HG03469 (cell line): ENCODE measurements around the gene MAPKAP1.

Source experiments
- ATAC-seq: cut with Tn5 transposase; IDR thresholded peaks from one replicate; pipeline ENCODE4 v1.9.1; 2021; ENCODE audit warnings: mild to moderate bottlenecking, moderate library complexity, moderate number of reproducible peaks; ENCODE audit not compliant: unreplicated experiment

The MAPKAP1 gene

GRCh38 chr9:125438506-125439433, 268.2 kb downstream of the MAPKAP1 start:
- ATAC-seq, result no peak

- ATAC-seq, result no peak
Measured at GRCh38 chr9:125437771-125438221, 269.2 kb downstream of the MAPKAP1 start.

GRCh38 chr9:125436613-125437443, 270.2 kb downstream of the MAPKAP1 start:
- no peak for ATAC-seq

GRCh38 chr9:125435776-125436612, 271.0 kb downstream of the MAPKAP1 start:
- ATAC-seq, result no peak

GRCh38 chr9:125434986-125435775, 271.8 kb downstream of the MAPKAP1 start:
- no peak for ATAC-seq

GRCh38 chr9:125433461-125434011, 273.5 kb downstream of the MAPKAP1 start:
- ATAC-seq, result no peak

GRCh38 chr9:125432715-125433385, 274.2 kb downstream of the MAPKAP1 start:
- ATAC-seq, result no peak

- ATAC-seq, result no peak
Measured at GRCh38 chr9:125431741-125432271, 275.2 kb downstream of the MAPKAP1 start.

- ATAC-seq, result no peak
Measured at GRCh38 chr9:125431012-125431305, 276.0 kb downstream of the MAPKAP1 start.

GRCh38 chr9:125430161-125431011, 276.6 kb downstream of the MAPKAP1 start:
- no peak for ATAC-seq

GRCh38 chr9:125429476-125430160, 277.4 kb downstream of the MAPKAP1 start:
- ATAC-seq, result no peak

- ATAC-seq, result no peak
Measured at GRCh38 chr9:125428902-125429467, 278.0 kb downstream of the MAPKAP1 start.

GRCh38 chr9:125428060-125428901, 278.7 kb downstream of the MAPKAP1 start:
- ATAC-seq, result no peak

- ATAC-seq, result no peak
Measured at GRCh38 chr9:125427556-125427955, 279.5 kb downstream of the MAPKAP1 start.

GRCh38 chr9:125426926-125427325, 280.1 kb downstream of the MAPKAP1 start:
- no peak for ATAC-seq

- ATAC-seq, result no peak
Measured at GRCh38 chr9:125425901-125426515, 281.0 kb downstream of the MAPKAP1 start.
